Loucy (cell line): ENCODE results near the gene ITGB7.

Experiments
- H2AFZ ChIP-seq: fragments of 200-600 bp; sonication (generic); 2 replicates; pipeline ENCODE4 v1.6.0; 2016; ENCODE audit warnings: antibody characterized with exemption, mild to moderate bottlenecking, low read length, moderate library complexity
- H3F3A ChIP-seq: fragments of 200-600 bp; 2 replicates; pipeline ENCODE4 v1.6.0; 2016; ENCODE audit warnings: antibody characterized with exemption, low read depth, mild to moderate bottlenecking
- H3K27me3 ChIP-seq: fragments of 200-600 bp; sonication (generic); 2 replicates; pipeline ENCODE4 v1.6.1; 2014; ENCODE audit warnings: low read length, mild to moderate bottlenecking; ENCODE audit not compliant: insufficient read depth, poor library complexity, severe bottlenecking
- H3K36me3 ChIP-seq: fragments of 200-600 bp; sonication (generic); 2 replicates; pipeline ENCODE4 v1.6.1; 2016; ENCODE audit warnings: low read length; ENCODE audit not compliant: insufficient read depth
- H3K4me1 ChIP-seq: fragments of 200-600 bp; sonication (generic); 2 replicates; pipeline ENCODE4 v1.5.1; 2014; ENCODE audit warnings: low read length, mild to moderate bottlenecking; ENCODE audit not compliant: insufficient read depth, poor library complexity, severe bottlenecking
- H3K4me2 ChIP-seq: fragments of 200-600 bp; sonication (generic); 2 replicates; pipeline ENCODE4 v1.6.0; 2014; ENCODE audit warnings: antibody characterized with exemption, low read length, low read depth, mild to moderate bottlenecking; ENCODE audit not compliant: poor library complexity, severe bottlenecking
- H3K4me3 ChIP-seq: fragments of 200-600 bp; sonication (generic); 2 replicates; pipeline ENCODE4 v1.5.1; 2014; ENCODE audit warnings: low read length, mild to moderate bottlenecking, mixed read lengths; ENCODE audit not compliant: poor library complexity, severe bottlenecking
- H3K79me2 ChIP-seq: fragments of 200-600 bp; sonication (generic); 2 replicates; pipeline ENCODE4 v1.6.1; 2014; ENCODE audit warnings: low read length; ENCODE audit not compliant: insufficient read depth
- H3K9ac ChIP-seq: fragments of 200-600 bp; sonication (generic); 2 replicates; pipeline ENCODE4 v1.6.0; 2014; ENCODE audit warnings: mild to moderate bottlenecking, low read depth, low read length, moderate library complexity; ENCODE audit not compliant: poor library complexity, severe bottlenecking
- H3K9me2 ChIP-seq: fragments of 200-600 bp; sonication (generic); replicated peaks from 2 replicates; pipeline ENCODE4 v1.6.1; 2016; ENCODE audit warnings: low read depth, low read length, mixed read lengths
- H3K9me3 ChIP-seq: fragments of 200-600 bp; sonication (generic); 2 replicates; pipeline ENCODE4 v1.6.1; 2014; ENCODE audit warnings: mild to moderate bottlenecking, antibody characterized with exemption, low read length, low read depth; ENCODE audit not compliant: insufficient read depth
- H4K20me1 ChIP-seq: fragments of 200-600 bp; sonication (generic); 2 replicates; pipeline ENCODE4 v1.6.0; 2014; ENCODE audit warnings: antibody characterized with exemption, low read length, mild to moderate bottlenecking; ENCODE audit not compliant: insufficient read depth, poor library complexity, severe bottlenecking
- EZH2phosphoT487 ChIP-seq: fragments of 200-600 bp; IDR thresholded peaks from 2 replicates; pipeline ENCODE4 v1.6.1; 2018; ENCODE audit warnings: antibody characterized with exemption, mild to moderate bottlenecking, moderate library complexity, borderline replicate concordance
- TF ChIP-seq, protein P1 (sequence below): fragments of 200-600 bp; sonication (generic); conservative IDR thresholded peaks from 2 replicates; pipeline ENCODE4 v1.5.1; 2014; ENCODE audit warnings: mild to moderate bottlenecking, antibody characterized with exemption, low read length

ITGB7 gene, protein sequence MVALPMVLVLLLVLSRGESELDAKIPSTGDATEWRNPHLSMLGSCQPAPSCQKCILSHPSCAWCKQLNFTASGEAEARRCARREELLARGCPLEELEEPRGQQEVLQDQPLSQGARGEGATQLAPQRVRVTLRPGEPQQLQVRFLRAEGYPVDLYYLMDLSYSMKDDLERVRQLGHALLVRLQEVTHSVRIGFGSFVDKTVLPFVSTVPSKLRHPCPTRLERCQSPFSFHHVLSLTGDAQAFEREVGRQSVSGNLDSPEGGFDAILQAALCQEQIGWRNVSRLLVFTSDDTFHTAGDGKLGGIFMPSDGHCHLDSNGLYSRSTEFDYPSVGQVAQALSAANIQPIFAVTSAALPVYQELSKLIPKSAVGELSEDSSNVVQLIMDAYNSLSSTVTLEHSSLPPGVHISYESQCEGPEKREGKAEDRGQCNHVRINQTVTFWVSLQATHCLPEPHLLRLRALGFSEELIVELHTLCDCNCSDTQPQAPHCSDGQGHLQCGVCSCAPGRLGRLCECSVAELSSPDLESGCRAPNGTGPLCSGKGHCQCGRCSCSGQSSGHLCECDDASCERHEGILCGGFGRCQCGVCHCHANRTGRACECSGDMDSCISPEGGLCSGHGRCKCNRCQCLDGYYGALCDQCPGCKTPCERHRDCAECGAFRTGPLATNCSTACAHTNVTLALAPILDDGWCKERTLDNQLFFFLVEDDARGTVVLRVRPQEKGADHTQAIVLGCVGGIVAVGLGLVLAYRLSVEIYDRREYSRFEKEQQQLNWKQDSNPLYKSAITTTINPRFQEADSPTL

DNA sequence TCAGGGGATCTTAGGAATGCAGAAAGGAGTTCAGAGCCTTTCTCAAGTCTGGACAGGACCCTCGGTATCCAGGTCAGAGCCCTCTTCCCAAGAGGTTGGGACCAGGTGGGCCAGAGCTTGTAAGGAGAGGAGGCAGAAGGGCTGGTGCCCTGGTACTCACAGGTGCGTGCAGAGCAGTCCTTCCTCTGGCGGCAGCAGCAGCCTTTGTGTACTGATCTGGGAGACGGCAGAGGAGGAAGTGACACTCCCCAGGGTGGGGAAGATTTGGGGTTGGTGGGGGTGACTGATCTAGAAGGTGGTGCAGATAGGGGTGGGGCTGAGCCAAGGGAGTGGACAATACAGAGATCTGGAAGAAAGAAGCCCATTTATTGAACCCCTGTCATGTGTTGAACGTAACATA, at the start of gene ITGB7:
Gene ITGB7, minus strand, starts transcription at position 210 of the 400 bp plus-strand sequence. CDS start 6,808 bp downstream, outside the sequence.
- Histone ChIP-seq H2AFZ (no peak within 1 kb of the TSS; the same call in 1 of the 2 replicates), H3F3A (no peaks in the 10 kb centered on the region), H3K27me3 (no peaks in the 10 kb centered on the region), H3K9me3 (no peaks in the 10 kb centered on the region), H3K4me3 (no peak within 1 kb of the TSS), H3K9me2 (no peaks in the 10 kb centered on the region), H4K20me1 (no peaks in the 10 kb centered on the region), H3K4me1 (peaks cover 32% of the 10 kb centered on the region), H3K9ac (peak within 1 kb of the TSS; percentile 5), H3K36me3 (no peaks in the 10 kb centered on the region), H3K4me2 (no peak within 1 kb of the TSS), H3K79me2 (no peaks in the 10 kb centered on the region)
- no peak for TF ChIP-seq EZH2phosphoT487
- TF ChIP-seq, protein P1, sequence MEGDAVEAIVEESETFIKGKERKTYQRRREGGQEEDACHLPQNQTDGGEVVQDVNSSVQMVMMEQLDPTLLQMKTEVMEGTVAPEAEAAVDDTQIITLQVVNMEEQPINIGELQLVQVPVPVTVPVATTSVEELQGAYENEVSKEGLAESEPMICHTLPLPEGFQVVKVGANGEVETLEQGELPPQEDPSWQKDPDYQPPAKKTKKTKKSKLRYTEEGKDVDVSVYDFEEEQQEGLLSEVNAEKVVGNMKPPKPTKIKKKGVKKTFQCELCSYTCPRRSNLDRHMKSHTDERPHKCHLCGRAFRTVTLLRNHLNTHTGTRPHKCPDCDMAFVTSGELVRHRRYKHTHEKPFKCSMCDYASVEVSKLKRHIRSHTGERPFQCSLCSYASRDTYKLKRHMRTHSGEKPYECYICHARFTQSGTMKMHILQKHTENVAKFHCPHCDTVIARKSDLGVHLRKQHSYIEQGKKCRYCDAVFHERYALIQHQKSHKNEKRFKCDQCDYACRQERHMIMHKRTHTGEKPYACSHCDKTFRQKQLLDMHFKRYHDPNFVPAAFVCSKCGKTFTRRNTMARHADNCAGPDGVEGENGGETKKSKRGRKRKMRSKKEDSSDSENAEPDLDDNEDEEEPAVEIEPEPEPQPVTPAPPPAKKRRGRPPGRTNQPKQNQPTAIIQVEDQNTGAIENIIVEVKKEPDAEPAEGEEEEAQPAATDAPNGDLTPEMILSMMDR: no peak

- no peaks in the 10 kb centered on the region for H3K27me3 ChIP-seq
- H3K79me2 ChIP-seq: peaks cover 24% of the 10 kb centered on the region
- no peaks in the 10 kb centered on the region for H3F3A ChIP-seq
- H3K9ac ChIP-seq: no peak overlapping the region
- H3K9me3 ChIP-seq: no peaks in the 10 kb centered on the region
- H2AFZ ChIP-seq: no peak overlapping the region
- peaks cover 41% of the 10 kb centered on the region for H3K4me1 ChIP-seq
- TF ChIP-seq, protein P1: no peak
- TF ChIP-seq EZH2phosphoT487: no peak
- H3K4me3 ChIP-seq: no peak overlapping the region
- H3K9me2 ChIP-seq: no peaks in the 10 kb centered on the region
- no peaks in the 10 kb centered on the region for H3K36me3 ChIP-seq
- H3K4me2 ChIP-seq: peak overlapping the region; percentile 8
- no peaks in the 10 kb centered on the region for H4K20me1 ChIP-seq
Observed at GRCh38 chr12:53255996-53256395, 48.9 kb upstream of the ITGB7 start.

DNA sequence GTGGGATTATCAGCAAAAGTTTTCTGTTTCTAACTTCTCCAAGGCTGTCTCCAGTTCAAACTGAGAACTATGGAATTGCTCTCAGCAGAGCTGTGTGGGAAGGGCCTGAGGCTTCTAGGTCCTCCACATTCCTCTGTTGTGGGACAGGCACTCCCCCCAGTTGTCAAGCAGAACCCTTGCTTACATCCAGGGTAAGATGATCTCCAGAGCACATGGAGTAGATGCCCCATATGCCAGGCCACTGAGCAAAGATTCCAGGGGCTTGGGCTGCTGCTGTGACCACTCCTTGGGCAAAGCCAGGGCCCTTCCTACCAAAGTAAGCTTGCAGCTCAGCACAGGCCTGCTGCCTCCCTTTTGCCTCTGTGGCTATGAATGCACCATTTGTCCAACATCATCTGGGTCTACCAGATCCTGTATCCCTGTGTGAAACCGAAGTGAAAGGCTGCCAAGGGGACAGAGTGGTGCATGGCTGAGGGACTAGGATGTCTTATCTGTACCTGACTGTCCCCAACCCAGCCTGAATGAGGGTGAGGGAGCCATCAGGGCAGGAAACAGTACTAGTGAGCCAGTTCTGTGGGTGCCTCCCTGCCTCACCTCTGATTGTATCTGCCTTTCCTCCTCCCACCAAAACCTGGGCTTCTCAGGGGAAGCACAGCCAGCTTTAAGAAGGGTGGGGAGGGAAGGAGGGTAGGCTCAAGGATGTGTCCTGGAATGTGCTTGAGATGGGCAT, 47.9 kb upstream of the ITGB7 start:
- H3K9me2 ChIP-seq: no peaks in the 10 kb centered on the region
- peaks cover 42% of the 10 kb centered on the region for H3K4me1 ChIP-seq
- H3F3A ChIP-seq: no peaks in the 10 kb centered on the region
- H3K27me3 ChIP-seq: no peaks in the 10 kb centered on the region
- peaks cover 24% of the 10 kb centered on the region for H3K79me2 ChIP-seq
- no peaks in the 10 kb centered on the region for H3K36me3 ChIP-seq
- TF ChIP-seq, protein P1: no peak
- no peak for TF ChIP-seq EZH2phosphoT487
- no peak overlapping the region for H2AFZ ChIP-seq
- no peak overlapping the region for H3K4me2 ChIP-seq
- H3K9ac ChIP-seq: no peak overlapping the region
- no peaks in the 10 kb centered on the region for H4K20me1 ChIP-seq
- no peaks in the 10 kb centered on the region for H3K9me3 ChIP-seq
- H3K4me3 ChIP-seq: no peak overlapping the region
